Calu3 (cell line): Measurements from ENCODE around the gene CEACAM7. TPM values are rescaled to one million over a fixed set of nuclear protein-coding genes. Genes with fewer than 3 reads are reported as not detected.

Experiments used
- BruUV-seq: library from RNA; stranded (reverse); fragments of 400-500 nt; replicated peaks from 2 replicates; lab custom pipeline; 2021; lab: Mats Ljungman, UMichigan
- CTCF ChIA-PET: fragments of 300-600 bp; sonication (Branson Sonifier 250); formaldehyde crosslinking; loops from one replicate; lab custom pipeline; 2022; ENCODE audit warnings: antibody characterized with exemption; lab: Charles Lee
- DNase-seq: peaks from one replicate; pipeline ENCODE4 v3.0.0; 2022
- H3K27ac Mint-ChIP-seq: one replicate; pipeline ENCODE4 v1.8.0; 2022; ENCODE audit warnings: mixed read lengths; ENCODE audit not compliant: unreplicated experiment
- H3K27me3 Mint-ChIP-seq: one replicate; pipeline ENCODE4 v1.8.0; 2022; ENCODE audit warnings: mixed read lengths; ENCODE audit not compliant: unreplicated experiment
- H3K36me3 Mint-ChIP-seq: one replicate; pipeline ENCODE4 v1.8.0; 2022; ENCODE audit warnings: mild to moderate bottlenecking, moderate library complexity, mixed read lengths; ENCODE audit not compliant: insufficient read depth, unreplicated experiment
- H3K4me1 Mint-ChIP-seq: one replicate; pipeline ENCODE4 v1.8.0; 2022; ENCODE audit warnings: mild to moderate bottlenecking, low read depth, mixed read lengths; ENCODE audit not compliant: unreplicated experiment
- H3K4me3 Mint-ChIP-seq: one replicate; pipeline ENCODE4 v1.8.0; 2022; ENCODE audit warnings: mild to moderate bottlenecking, low read depth, moderate library complexity, mixed read lengths; ENCODE audit not compliant: unreplicated experiment
- H3K9me3 Mint-ChIP-seq: one replicate; pipeline ENCODE4 v1.8.0; 2022; ENCODE audit warnings: low read depth, mixed read lengths; ENCODE audit not compliant: unreplicated experiment
- CTCF ChIP-seq: fragments of 200-600 bp; IDR thresholded peaks from one replicate; pipeline ENCODE4 v1.8.0; 2022; ENCODE audit warnings: antibody characterized with exemption; ENCODE audit not compliant: unreplicated experiment
- intact Hi-C: fragments of 100-400 bp; cut with micrococcal nuclease; formaldehyde crosslinking; loops from one replicate; pipeline ENCODE4 v1.10.0; 2022; ENCODE audit not compliant: unreplicated experiment
- total RNA-seq: library from RNA; stranded (reverse); gene quantifications from 2 replicates; pipeline ENCODE4 v1.2.3, GENCODE V29; 2022

The CEACAM7 gene
- total RNA-seq, 1 experiment from 2014 or later: 5.9 TPM

GRCh38 chr19:41726493-41726892, 38.4 kb upstream of the CEACAM7 start:
- Mint-ChIP-seq H3K4me3 (no peak overlapping the region), H3K4me1 (no peaks in the 10 kb centered on the region), H3K27me3 (peaks cover 38% of the 10 kb centered on the region), H3K27ac (no peak overlapping the region), H3K36me3 (no peaks in the 10 kb centered on the region), H3K9me3 (no peaks in the 10 kb centered on the region)
- no TSS peak for BruUV-seq
- no peak for DNase-seq
- TF ChIP-seq CTCF: no peak
- CTCF ChIA-PET: interaction anchor here (1.3 kb wide), 1 partner anchor 9 kb away, joined by 6 read pairs; no protein-coding TSS in a partner anchor
- intact Hi-C loops: no loop called here

GRCh38 chr19:41720103-41720502, 32.0 kb upstream of the CEACAM7 start:
- H3K4me1 Mint-ChIP-seq: no peaks in the 10 kb centered on the region
- peaks cover 69% of the 10 kb centered on the region for H3K27me3 Mint-ChIP-seq
- DNase-seq: no peak
- intact Hi-C loops: no loop called here
- TF ChIP-seq CTCF: no peak
- no peak overlapping the region for H3K27ac Mint-ChIP-seq
- no TSS peak for BruUV-seq
- H3K36me3 Mint-ChIP-seq: no peaks in the 10 kb centered on the region
- no peaks in the 10 kb centered on the region for H3K9me3 Mint-ChIP-seq
- CTCF ChIA-PET: no interaction called here
- no peak overlapping the region for H3K4me3 Mint-ChIP-seq

- intact Hi-C loops: no loop called here
- Mint-ChIP-seq H3K4me1 (no peaks in the 10 kb centered on the region), H3K27me3 (peaks cover 82% of the 10 kb centered on the region), H3K9me3 (no peaks in the 10 kb centered on the region), H3K27ac (no peak overlapping the region), H3K36me3 (no peaks in the 10 kb centered on the region), H3K4me3 (no peak overlapping the region)
- TF ChIP-seq CTCF: no peak
- CTCF ChIA-PET: interaction anchor here (1.8 kb wide), 2 partner anchors 12 to 19 kb away, joined by 6 read pairs; no protein-coding TSS in a partner anchor
- BruUV-seq: no TSS peak
- no peak for DNase-seq
Observed at GRCh38 chr19:41718761-41719160, 30.7 kb upstream of the CEACAM7 start.

GRCh38 chr19:41714598-41714997, 26.5 kb upstream of the CEACAM7 start:
- no TSS peak for BruUV-seq
- H3K4me3 Mint-ChIP-seq: no peak overlapping the region
- CTCF ChIA-PET: interaction anchor here (2.7 kb wide), 1 partner anchor 8 kb away, joined by 13 read pairs; no protein-coding TSS in a partner anchor
- H3K4me1 Mint-ChIP-seq: no peaks in the 10 kb centered on the region
- H3K9me3 Mint-ChIP-seq: no peaks in the 10 kb centered on the region
- H3K27ac Mint-ChIP-seq: no peak overlapping the region
- H3K27me3 Mint-ChIP-seq: peaks cover 96% of the 10 kb centered on the region
- no peak for DNase-seq
- intact Hi-C loops: no loop called here
- no peaks in the 10 kb centered on the region for H3K36me3 Mint-ChIP-seq
- TF ChIP-seq CTCF: no peak
